HG03342 (cell line): ENCODE results near the gene PAXIP1.

Experiments used
- ATAC-seq: cut with Tn5 transposase; IDR thresholded peaks from one replicate; pipeline ENCODE4 v1.9.1; 2021; ENCODE audit warnings: mild to moderate bottlenecking, moderate library complexity; ENCODE audit not compliant: unreplicated experiment

PAXIP1 gene

DNA sequence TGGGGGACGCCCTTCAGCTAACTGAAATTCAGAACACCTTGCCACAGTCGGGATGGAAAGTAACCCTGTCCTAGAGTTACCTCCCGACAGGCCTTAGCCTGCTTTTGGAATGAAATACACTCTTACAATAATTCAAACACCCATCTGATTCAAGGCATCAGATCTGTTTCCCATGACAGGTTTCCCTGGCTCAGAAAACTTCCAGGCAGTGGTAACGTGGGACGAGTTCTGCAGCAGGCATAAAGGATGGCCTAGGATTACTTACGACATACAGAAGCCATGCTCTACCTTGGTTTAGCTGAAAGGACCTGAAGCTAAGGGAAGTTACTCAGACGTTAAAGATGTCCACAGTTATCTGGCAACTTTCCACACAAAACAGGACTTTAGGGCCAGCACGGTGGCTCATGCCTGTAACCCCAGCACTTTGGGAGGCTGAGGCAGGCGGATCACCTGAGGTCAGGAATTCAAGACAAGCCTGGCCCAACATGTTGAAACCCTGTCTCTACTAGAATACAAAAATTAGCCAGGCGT lies 5.0 kb downstream of the PAXIP1 start:
- ATAC-seq = no peak

DNA sequence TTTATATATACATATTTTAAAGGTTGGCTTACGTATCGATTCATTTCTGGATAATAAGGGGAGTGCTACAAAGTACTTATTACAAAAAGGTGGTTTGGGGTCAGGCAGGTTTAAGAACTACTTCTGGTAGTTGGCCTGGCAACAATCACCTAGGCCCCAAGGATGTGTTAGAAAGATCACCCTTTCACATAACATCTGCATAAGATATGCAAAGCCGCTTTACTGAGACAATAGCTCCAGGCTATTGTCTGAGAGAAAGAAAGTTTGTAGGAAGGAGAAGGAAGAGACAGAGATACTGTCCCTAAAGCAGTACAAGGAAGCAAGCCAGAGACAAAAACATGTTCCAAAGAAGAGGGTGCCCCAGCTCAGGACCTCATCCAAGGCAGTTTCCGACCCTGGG lies 6.2 kb downstream of the PAXIP1 start:
- no peak for ATAC-seq

DNA sequence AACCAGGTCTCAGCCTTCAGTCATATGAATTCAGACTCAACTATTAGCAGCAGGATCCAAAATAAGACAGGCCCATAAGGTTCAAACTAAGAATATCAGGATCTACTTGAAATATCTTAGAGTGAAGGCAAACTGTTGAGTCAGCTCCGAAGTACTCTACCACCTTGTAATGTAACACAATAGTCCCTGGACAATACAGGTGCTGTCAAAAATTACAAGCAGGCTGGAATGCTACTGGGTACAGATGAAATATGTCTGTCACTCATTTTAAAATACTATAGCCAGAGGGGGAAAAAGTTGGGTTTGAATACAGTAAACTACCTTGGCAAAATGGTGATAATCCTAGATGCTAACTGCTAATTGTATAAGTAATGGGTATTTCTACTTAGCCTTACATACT lies 6.8 kb downstream of the PAXIP1 start:
- ATAC-seq = no peak

DNA sequence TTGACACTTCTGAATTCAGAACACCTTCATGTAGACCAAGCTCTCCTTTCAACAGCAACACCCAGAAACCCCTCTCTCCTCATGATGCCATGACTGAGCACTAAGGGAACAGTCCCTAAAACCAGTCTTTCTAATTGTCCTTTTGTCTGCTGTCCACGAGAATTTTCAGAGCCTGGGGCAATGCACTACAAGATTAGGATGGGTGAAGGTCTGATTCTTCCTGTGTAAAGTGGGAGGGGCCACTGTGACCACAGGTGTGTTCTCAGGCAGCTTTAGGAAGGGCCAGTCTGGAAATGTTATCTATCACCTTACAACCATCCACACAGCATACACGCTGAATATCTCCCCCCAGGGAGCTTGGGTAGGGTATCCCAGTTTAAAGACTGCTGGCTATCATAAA lies 7.9 kb downstream of the PAXIP1 start:
- ATAC-seq = no peak

DNA sequence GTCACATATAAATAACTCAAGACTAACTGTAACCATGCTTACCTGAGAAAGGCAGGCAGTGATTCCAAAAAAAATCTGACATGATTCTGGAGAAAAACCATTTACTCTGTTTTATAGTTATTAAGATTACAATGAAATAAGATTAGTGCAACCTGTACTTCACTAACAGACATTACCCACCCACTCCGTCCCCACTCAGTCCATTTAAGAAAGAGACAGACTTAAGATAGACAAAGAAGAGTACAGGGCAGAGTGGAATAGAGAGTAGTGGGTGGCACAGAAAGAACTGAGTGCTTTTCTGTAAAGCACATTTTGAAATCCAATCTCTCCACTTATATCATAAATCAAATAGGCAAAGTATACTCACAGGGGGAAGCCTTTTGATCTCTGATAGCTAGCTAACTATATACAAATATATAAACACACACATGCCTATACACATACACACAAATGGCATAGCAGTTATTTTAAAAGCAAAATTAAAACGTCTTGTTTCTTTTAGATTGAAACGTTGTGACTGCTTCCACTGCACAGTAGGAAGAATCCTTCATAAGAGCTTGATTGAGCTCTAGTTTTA lies 11.9 kb downstream of the PAXIP1 start:
- no peak for ATAC-seq

DNA sequence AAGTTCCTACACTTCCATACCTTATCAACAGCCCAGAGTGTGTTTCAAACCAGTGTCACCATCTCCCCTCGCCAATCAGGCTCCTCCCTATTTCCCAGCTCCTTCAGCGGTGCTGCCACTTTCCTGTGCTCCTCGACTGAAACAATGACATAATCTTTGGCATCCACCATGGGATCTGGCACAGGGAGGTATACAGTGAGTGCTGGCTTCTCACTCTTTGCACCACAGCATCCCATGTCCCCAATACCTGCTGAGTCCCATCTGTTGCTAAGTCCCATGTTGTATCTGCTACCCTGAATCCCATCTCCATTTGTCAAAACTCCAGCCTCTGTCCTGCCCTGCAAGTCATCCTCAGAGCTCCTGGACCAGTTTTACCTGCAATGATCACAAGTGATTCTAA lies 15.4 kb downstream of the PAXIP1 start:
- no peak for ATAC-seq

DNA sequence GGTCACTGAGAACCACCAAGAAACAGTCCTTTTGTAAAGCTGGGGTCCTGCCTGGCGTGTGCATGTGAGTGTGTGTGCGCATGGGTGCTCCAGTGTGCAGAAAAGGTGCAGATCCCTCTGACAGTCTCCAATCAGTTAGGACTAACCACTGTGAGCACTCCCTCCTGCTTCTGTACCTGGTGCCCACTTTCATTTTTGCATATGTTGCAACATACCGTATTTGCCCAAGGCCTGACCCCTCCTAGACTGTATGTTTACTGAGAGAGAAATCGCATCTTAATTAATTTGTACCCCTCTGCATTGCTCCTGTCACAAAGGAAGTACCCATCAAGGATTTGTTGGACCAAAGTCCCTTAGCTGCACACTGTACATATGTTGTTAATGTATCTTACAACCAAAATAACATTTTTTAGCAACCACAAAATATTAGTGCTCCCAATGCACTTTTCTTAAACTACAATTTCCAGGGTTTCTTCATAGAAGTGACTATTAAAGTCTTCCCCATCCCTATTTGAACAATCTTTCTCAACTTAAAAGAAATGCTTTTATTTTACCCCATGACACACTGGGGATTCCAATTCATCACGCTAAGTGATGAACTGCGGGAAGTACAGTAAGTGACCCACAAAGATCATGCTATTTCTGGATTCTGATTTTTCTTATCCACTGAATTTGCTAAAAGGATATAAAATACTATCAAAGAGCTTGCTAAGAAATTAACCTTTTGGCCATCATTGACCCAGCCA lies 16.6 kb downstream of the PAXIP1 start:
- ATAC-seq = no peak

DNA sequence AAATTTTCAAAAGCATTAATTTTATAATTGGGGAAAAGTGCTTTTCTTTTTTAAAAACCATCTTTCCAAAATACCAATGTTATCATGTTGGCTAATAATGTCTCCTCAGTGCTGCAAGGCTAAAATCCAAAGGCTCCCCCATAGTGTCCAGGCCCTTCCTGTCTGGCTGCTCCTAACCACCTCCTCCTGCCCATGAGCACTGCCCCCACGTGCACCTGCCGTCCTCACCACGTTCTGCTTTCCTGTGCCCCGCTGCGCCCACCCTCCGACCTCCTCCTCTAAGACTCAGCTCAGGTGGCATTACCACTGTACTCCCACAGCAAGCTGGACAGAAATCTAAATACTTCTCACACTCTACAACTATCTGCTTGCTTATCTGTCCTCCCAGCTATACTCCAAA lies 17.7 kb downstream of the PAXIP1 start:
- ATAC-seq = no peak

DNA sequence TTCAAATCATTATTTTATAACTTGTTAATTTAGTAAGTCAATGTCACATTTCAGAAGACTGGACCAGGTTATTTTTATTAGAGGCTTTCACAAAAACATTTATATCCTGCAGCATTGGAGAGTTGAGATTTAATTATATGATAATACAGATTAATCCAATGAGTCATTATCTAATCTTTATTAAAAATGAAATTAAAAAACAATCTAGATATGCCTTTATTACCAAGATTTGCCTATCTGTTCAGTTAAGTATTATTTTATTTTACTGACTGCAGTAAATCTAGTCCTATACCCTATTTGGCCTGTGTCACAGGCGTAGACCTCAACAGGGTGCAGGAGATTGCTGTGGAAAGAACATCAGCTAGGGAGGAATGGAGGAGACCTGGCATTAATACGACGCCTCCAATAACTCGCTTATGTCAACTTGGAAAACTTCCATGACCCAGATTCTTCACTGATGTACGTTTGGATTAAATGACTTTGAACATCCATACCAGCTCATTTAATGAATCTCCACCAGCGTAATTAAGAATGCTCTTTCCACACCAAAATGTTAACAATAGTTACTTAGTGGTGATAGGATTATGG lies 18.2 kb downstream of the PAXIP1 start:
- ATAC-seq = no peak

DNA sequence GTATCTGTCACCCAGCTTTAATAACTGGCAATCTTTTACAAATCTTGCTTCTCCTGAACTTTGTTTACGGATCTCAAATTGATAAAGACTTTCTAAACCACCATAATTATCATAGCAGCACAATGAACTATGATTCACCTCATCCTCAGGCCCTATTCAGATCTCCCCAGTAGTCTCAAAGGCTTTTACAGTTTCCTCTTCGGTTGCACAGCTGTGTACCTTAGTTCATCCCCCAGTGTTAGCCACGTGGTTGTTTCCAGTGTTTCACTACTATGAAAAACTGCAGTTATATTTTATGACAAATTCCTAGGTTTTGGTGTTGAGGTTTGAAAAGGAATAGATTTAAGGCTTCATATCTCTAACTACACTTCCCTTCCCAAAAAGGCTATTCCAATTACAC lies 24.9 kb downstream of the PAXIP1 start:
- ATAC-seq = no peak

DNA sequence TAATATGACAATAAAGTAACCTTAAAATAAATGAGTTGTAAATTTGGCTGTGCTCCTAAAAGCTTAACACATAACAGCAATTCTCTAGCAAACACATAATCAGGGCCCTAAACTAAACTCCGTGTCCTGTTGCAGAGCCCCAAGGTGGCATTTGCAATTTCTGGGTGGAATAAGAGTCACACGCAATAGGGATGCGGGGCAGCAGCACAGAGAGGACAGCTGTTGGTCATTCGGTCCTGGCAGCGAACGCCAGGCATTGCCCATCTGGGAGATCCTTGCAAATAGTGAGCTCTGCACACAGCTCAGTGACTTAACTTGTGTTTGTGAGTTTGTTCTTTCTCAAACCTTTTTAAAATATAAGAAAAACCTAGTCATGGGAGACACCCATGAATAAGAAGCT lies 25.7 kb downstream of the PAXIP1 start:
- ATAC-seq = no peak

DNA sequence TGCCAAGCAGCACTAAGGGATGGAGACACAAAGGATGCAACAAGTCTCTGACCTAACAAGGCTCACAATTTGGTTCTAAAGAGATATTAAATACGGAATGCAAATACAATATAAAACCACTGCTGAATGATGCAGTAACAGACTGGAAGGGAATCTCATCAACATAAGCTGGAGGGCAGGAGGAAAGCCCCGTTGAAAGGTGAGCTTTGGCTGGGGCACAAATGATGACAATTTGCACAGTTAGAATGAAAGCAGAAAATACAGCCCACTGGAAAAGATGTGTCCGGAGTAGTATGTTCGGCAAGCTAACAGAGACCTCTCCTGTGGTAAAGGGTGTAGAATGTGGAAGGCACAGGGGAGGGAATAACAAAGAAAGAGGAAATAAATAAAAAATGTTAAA lies 26.1 kb downstream of the PAXIP1 start:
- no peak for ATAC-seq

DNA sequence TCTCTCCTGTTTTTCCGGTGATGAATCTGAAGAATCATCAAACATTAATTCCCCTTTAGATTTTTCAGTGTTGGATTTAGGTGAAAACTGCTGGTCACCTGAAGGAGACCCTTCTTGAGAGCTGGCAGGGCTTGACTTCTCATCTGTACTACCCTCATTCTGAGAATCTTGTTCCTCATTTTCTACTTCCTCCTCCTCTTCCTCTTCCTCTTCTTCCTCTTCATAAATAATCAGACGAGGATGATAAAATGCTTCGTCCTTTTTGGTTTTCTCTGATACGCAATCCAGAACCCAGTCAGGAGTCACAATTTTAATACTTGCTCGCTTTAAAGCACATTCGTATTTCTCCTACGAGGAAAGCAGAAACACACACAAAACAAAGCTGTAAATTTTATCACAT lies 26.9 kb downstream of the PAXIP1 start:
- no peak for ATAC-seq

DNA sequence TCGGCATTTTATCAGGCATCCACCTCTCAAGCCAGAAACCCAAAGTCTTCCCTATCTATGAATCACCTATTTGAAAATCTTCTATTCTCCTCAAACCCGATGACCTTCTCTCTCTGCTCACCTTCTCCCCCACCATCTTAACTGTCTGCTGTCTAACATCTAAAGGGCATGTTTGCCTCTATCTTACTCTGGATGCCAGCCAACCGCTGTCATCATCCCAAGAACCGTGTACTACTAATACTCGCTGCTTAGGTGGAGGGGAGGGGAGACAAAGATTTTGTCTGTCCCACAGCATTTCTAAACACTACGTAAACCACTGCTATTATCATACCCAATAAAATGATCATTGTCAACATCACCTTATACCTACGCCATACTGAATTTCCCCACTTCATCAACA lies 29.5 kb downstream of the PAXIP1 start:
- ATAC-seq = no peak

DNA sequence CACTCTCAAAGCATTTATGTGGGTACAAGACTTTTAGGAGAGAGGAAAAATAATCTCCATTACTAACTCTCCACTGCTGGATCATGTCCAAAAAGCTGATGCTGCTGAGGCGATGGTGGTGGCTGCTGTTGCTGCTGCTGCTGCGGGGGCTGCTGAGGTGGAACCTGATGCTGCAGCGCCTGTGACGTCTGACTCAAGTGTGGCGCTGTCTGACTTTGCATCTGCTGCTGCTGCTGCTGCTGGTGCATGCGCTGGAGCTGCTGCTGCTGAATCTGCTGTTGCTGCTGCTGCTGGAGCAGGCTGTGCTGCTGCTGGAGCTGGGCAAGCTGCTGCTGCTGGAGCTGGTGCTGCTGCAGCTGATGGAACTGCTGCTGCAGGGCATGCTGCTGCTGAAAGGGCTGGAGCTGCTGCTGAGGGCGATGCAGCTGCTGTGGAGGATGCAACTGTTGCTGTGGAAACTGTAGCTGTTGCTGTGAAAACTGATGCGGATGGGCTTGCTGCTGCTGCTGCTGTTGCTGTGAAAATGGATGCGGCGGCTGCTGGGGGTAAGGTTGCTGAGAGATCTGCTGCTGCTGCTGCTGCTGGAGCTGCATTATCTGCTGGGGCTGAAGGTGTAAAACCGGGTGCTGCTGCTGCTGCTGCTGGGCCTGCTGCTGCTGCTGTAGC lies 34.5 kb downstream of the PAXIP1 start:
- no peak for ATAC-seq

DNA sequence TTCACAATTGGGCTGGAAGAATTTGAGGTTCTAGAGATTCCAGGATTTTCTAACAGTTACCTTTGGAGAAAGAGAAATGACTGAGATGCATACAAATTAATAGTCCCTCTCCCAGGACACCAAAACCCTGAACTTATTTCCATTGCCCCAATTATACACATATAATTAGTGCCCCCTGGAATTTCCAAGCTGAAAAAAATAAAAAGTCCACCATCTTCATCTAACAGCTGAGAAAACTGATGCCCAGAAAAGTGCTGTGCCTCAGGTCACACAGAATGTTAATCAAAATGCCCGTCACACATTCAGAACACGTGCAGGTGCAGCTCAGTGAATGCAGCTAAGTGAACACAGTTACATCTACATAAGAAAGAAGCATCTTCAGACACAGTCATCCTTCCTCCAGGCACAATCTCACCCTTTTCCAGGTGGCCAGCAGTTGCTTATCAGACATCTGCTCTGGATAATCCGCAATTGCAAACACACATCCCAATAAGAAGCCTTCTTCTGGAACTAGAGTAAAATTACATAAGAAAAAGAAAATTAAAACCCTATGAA lies 35.4 kb downstream of the PAXIP1 start:
- ATAC-seq = no peak

DNA sequence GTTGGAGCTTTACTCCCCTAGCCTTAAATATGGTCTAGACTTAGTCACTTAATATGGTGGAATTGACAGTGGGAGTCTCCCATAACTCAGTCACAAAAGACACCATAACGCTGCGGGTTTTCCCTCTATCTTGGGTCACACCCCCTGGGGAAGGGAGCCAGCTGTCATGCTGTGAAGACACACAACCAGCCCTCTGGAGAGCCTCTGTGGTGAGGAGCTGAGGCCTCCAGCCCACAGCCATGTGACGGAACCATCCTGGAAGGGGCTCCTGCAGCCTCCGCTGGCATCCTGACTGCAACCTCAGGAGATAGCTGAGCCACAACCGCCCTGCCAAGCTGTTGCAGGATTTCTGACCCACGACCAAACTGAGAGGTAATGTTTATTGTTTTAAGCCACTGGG lies 37.9 kb downstream of the PAXIP1 start:
- no peak for ATAC-seq

DNA sequence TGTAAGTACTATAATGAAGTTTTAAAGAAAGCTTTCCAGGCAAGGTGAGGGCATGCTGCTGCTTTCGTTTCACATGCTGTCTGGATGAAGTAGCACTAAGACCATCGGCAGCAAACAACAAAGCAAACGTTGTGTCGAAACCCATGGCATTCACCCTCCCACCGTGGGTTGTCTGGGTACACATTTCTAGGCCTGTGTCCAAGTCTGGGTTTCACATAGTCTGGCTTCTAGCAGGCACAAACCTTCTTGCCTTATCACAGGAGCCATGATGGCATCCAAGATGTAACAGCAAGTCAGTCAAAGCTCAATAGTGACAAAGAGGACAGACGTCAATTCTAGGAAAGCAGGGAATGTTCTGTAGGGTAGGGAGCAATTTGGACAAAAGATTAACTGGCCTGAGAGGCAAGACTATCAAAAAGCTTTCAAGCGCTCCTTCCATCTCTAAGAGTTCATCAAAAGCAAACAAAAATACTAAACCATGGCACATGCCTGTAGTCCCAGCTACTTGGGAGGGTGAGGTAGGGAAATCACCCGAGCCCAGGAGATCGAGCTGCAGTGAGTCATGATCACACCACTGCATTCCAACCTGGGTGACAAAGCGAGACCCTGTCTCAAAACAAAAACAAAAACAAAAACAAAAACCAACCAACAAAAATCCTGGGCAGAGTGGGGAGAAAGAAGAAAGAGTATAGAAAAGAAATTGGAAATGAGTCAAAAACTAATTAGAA lies 42.7 kb downstream of the PAXIP1 start:
- no peak for ATAC-seq

DNA sequence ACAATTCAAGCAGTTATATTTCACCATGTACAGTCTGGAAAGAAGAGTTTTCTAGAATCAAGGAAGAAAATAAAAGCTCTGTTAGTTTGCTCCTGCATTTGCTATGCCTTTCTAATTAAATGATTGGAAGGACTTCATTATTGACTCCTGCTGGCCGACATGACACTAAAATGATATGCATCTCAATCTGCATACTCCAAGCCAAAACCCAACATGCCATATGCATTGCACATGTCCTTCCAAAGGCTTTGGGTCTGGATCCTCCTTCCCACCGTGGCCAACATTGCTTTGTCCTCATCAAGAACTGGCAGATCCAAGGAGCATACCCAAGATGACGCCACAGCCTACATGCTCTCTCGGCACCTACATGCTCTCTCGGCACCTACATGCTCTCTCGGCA lies 46.5 kb downstream of the PAXIP1 start:
- no peak for ATAC-seq

DNA sequence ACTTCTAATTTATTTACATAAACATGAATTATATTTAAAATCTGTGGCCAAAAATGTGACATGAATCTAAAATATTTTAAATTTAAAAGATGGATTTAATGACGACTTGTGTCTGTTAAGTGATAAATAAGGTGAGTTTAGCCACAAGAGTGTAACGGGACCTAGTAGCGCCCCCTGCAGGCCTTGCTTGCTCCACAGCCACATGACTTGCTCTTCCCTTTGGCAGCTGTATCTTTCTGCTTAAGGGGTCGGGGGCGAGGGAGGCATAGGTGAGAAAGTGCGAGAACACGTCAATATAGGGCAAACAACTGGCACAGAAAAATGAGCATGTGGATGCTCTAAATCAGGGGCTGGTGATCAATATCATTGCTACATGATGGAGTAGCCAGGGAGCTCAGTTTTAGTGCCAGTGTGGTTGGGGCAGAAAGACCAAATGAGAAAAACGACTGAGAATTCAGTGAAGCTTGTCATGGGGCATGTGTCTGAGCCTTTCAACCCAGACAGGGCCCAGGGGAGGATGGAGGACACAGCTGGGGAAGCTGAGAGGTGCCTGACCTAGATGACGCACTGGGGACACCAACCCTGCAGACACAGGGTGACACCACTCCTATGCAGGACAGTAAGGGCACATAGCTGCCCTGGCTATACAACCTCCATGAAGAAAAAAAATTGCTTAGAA lies 49.8 kb downstream of the PAXIP1 start:
- no peak for ATAC-seq
